ENCODE results near the gene P3H2.
"Not testable (repeated sequence)": the region's sequence is repeated elsewhere in the genome, so short reads cannot be mapped to it uniquely, and the experiment has no call there.

The P3H2 gene, protein sequence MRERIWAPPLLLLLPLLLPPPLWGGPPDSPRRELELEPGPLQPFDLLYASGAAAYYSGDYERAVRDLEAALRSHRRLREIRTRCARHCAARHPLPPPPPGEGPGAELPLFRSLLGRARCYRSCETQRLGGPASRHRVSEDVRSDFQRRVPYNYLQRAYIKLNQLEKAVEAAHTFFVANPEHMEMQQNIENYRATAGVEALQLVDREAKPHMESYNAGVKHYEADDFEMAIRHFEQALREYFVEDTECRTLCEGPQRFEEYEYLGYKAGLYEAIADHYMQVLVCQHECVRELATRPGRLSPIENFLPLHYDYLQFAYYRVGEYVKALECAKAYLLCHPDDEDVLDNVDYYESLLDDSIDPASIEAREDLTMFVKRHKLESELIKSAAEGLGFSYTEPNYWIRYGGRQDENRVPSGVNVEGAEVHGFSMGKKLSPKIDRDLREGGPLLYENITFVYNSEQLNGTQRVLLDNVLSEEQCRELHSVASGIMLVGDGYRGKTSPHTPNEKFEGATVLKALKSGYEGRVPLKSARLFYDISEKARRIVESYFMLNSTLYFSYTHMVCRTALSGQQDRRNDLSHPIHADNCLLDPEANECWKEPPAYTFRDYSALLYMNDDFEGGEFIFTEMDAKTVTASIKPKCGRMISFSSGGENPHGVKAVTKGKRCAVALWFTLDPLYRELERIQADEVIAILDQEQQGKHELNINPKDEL

DNA sequence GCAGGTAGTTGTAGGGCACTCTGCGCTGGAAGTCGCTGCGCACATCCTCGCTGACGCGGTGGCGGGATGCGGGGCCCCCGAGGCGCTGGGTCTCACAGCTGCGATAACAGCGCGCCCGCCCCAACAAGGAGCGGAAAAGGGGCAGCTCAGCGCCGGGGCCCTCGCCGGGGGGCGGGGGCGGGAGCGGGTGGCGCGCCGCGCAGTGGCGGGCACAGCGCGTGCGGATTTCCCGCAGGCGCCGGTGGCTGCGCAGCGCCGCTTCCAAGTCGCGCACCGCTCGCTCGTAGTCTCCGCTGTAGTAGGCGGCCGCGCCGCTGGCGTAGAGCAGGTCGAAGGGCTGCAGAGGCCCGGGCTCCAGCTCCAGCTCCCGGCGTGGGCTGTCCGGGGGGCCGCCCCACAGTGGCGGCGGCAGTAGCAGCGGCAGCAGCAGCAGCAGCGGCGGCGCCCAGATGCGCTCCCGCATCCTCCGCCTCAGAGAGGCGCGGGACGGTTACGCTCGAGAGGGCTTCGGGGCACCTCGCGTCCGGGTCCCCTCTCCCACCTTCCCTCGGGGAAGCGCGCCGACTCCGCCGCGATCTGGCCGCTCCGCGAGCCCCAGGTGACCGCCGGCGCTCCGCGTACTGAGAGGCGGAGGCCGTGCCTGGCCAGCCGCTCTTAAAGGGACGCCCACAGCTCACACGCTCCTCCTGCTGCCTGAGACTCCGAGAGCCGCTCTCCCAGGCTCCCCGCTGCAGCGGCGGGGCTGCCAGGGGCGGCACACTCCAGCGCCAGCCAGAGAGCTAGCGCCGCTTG is at the start of gene P3H2:
Gene P3H2, minus strand, starts transcription at position 629 of the 792 bp plus-strand sequence. Its CDS starts 166 bp downstream, at position 463.
- no peak for DNase-seq (ENCODE audit: low read depth in 2 of 2)

DNA sequence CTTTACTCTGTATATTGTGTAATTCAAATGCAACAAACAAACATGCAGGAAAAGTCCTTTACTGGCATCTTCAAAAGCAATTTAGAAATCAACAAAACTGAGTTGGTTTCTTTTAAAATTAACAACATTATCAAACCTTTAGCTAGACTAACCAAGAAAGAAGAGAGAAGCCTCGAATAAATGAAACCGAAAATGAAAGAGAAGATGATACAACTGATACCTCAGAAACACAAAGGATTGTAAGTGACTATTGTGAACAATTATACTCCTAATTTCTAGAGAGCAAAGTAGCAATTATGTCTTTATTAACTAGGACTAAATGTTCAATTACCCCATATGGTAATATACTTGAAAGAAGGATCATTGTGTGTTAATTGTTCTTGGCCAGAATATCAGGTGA is 49.2 kb upstream of the P3H2 start:
- DNase-seq (ENCODE audit: low read depth in 2 of 2): no peak

GRCh38 chr3:190169243-190169642 is 48.5 kb upstream of the P3H2 start:
- no peak for DNase-seq (ENCODE audit: low read depth in 2 of 2)

- no peak for DNase-seq (ENCODE audit: low read depth in 2 of 2)
Observed at GRCh38 chr3:190167936-190168680, 47.4 kb upstream of the P3H2 start.

DNA sequence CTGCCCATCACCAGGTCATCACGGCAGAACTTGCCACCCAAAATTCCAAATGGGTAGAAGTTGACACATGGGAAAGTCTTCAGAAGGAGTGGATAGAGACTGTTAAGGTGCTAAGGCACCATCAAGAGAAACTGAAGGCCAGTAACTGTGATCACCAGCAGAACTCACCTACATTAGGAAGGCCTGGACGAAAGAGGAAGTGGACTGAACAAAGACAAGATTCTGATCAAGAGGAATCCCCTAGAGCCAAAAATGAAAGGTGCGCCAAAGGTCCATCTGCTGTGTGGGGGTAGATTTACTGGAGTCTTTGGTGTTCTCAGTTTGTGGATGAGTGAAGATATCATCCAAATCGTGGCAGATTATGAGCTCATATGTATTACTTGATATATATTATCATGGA is 46.3 kb upstream of the P3H2 start:
- no peak for DNase-seq (ENCODE audit: low read depth in 2 of 2)

- DNase-seq (ENCODE audit: low read depth in 2 of 2): no peak
Observed at GRCh38 chr3:190165253-190165652, 44.6 kb upstream of the P3H2 start.

DNA sequence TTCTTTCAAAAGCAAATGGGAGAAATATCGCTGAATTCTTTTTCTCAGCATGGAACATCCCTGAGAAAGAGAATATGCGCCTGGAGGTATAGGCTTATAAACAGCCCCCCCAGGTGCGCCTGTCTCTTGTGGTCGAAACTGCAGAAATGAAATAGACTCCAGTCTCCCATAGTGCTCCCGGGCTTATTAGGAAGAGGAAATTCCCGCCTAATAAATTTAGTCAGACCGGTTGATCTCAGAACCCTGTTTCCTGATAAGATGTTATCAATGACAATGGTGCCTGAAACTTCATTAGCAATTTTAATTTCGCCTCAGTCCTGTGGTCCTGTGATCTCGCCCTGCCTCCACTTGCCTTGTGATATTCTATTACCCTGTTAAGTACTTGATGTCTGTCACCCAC is 41.3 kb upstream of the P3H2 start:
- not testable (repeated sequence) for DNase-seq (ENCODE audit: low read depth in 2 of 2)

GRCh38 chr3:190159902-190160435 is 39.3 kb upstream of the P3H2 start:
- no peak for DNase-seq (ENCODE audit: low read depth in 2 of 2)

GRCh38 chr3:190158261-190158660 is 37.6 kb upstream of the P3H2 start:
- no peak for DNase-seq (ENCODE audit: low read depth in 2 of 2)

- no peak for DNase-seq (ENCODE audit: low read depth in 2 of 2)
Observed at GRCh38 chr3:190155752-190156151, 35.1 kb upstream of the P3H2 start.

GRCh38 chr3:190150681-190151080 is 30.0 kb upstream of the P3H2 start:
- no peak for DNase-seq (ENCODE audit: low read depth in 2 of 2)

DNA sequence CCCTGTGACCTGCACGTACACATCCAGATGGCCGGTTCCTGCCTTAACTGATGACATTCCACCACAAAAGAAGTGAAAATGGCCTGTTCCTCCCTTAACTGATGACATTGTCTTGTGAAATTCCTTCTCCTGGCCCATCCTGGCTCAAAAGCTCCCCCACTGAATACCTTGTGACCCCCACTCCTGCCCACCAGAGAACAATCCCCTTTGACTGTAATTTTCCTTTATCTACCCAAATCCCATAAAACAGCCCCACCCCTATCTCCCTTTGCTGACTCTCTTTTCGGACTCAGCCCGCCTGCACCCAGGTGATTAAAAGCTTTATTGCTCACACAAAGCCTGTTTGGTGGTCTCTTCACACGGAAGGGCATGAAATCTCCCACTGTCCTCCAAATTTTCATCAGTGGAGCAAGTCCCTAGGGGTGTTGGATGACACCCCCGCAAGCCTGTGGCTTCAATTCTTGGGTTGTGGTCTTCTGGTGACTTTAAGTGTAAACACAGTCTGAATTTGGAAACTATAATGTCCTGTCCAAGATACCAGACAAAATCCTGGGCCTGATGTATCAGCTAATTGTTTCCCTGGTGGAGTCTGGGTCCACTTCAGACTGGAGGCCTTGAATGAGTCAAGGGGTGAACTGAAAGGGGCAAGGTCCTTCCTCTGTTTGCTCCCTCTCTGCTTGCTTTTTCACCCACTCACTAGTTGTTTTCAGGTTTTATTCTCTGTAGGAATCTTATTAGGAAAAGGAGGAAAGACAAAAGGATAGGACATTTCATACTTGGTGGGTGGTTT is 29.3 kb upstream of the P3H2 start:
- not testable (repeated sequence) for DNase-seq (ENCODE audit: low read depth in 2 of 2)

GRCh38 chr3:190144793-190145192 is 24.1 kb upstream of the P3H2 start:
- not testable (repeated sequence) for DNase-seq (ENCODE audit: low read depth in 2 of 2)

DNA sequence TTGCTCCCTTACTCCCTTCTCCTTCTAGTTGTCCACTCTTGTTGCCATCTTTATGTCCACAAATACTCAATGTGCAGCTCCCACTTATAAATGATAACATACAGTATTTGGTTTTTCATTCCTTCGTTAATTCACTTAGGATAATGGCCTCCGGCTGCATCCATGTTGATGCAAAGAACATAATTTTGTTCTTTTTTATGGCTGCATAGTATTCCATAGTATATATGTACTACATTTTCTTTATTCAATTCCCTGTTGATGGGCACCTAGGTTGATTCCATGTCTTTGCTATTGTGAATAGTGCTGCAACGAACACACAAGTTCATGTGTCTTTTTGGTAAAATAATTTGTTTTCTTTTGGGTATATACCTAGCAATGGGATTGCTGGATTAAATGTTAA is 21.3 kb upstream of the P3H2 start:
- no peak for DNase-seq (ENCODE audit: low read depth in 2 of 2)

DNA sequence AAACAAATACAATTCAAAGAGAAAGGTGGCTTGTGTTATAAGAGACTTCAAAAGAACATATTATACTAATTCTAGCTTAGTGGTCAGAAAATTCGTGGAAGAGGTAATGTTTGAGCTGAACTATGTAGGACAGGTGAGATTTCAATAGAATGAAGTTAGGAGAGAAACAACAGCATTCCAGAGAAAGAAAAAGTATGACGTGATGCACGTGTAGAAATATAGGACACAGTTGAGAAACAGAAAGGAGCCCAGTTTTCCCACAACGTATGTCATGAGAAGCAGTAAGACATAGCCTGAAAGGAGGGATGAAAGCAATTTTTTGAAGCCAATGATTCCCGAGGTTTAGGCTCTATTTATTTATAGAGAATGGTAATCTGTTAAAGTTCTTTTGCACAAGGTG is 18.7 kb upstream of the P3H2 start:
- no peak for DNase-seq (ENCODE audit: low read depth in 2 of 2)

DNA sequence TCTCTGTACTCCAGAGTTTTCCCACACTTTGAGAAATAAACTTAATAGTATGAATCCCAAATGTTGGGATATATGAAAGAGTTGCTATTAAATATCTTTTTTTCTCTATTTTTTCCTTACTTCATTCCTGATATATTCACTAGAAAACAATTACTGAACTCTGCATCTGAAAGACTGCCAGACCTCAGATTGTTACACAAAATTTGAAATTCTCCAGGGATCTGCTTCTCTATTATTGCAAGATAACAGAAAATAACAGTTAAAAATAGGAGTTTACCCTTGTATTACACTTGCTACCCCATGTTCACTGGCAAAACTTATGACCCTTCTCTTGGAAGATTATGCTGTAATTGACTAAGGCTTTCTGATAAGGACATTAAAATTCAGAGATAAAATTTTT is 11.7 kb upstream of the P3H2 start:
- no peak for DNase-seq (ENCODE audit: low read depth in 2 of 2)

DNA sequence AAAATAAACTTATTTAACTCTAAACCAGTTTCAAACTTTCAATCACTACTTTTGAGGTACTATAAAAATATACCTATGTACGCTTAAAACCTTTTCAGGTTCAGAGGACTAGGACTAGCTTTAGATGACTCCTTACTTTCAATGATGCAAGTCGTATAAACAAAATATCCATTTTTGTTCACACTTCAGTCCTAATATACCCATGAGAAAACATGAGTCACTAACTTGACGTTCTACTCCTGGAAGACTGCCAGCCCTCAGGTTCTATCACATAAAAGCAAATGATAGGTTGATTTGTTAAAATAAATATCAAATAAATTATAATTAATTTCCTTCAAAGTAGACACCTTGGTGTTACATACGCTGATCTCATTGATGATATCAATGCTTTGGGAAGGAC is 10.6 kb upstream of the P3H2 start:
- no peak for DNase-seq (ENCODE audit: low read depth in 2 of 2)

DNA sequence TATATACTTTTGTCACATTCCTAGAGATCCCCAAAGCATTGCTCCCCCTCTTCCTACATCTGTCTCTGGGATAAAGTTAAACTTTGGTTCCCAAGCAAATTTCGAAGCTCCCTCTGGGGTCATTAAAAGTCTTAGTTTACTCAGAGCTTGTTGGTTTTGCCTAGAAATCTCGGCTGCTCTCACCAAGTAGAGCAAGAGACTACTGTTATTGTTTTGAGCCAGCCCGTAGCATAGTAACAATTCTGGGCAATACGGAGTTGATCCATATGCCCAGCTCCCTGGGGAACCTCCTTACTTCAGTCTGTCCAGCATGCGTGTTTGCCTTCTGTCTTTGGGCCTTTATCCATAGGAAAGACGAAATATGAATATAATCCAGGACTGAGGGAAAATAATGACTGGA is 10.0 kb upstream of the P3H2 start:
- DNase-seq (ENCODE audit: low read depth in 2 of 2): no peak

DNA sequence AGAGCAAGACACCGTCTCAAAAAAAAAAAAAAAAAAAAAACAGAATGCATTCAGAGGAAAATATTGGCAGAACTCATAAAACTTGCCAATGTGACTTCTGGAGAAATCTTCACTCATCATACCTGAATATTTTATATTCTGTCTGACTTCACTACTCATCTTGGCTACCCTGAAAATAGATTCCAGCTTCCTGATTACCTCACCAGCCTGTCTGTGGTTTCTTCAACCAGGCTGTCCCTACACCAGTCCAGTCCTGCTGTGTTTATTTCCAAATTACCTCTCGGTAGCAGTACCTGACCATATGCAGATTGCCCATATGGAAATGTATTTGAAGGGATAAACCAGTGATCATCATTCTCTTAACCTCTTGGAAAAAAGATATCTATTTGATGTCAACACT is 9.3 kb upstream of the P3H2 start:
- DNase-seq (ENCODE audit: low read depth in 2 of 2): no peak

- no peak for DNase-seq (ENCODE audit: low read depth in 2 of 2)
Observed at GRCh38 chr3:190127797-190128196, 7.1 kb upstream of the P3H2 start.

DNA sequence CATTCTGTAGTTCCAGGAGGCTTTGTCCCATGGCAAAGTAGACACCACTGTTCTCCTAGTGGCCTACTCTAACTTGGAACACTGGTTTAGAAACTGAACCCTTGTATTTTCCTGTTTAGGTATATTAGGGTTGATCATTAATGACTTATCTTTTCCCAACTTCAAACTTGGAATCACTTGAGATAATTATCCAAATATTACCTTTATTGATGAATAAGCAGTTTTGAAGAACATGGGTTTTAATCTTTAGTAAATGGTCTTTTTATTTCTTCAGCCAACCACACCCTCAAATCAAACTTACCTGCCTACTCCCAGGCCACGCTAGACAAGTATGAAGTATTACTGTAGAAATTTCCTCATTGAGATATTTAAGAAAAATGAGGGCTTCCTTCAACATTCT is 6.5 kb upstream of the P3H2 start:
- DNase-seq (ENCODE audit: low read depth in 2 of 2): no peak

Measured in stimulated activated CD8-positive, alpha-beta memory T cell treated with anti-CD3 and anti-CD28 coated beads, Interleukin-7, amount 100 ng/mL, for 4 hours (primary cell).